ENCODE results near the gene EHF. TPM values are rescaled to one million over a fixed set of nuclear protein-coding genes. Genes with fewer than 3 reads are reported as not detected.

Gene EHF
- total RNA-seq, 1 donor from 2014 or later, result not detected

GRCh38 chr11:34646431-34646830, 25.5 kb downstream of the EHF start:
- no peak for DNase-seq (ENCODE audit: low spot score)
- H3K4me1 Mint-ChIP-seq (ENCODE audit: unreplicated experiment), result peaks cover 17% of the 10 kb centered on the region
- no peak overlapping the region for H3K4me3 Mint-ChIP-seq (ENCODE audit: unreplicated experiment)
- no peaks in the 10 kb centered on the region for H3K9me3 Mint-ChIP-seq (ENCODE audit: unreplicated experiment)
- H3K27ac Mint-ChIP-seq (ENCODE audit: unreplicated experiment), result no peak overlapping the region
- TF ChIP-seq CTCF (IDR thresholded peaks at IDR 0.05; ENCODE audit: unreplicated experiment), result no peak
- peaks cover 4% of the 10 kb centered on the region for H3K27me3 Mint-ChIP-seq (ENCODE audit: unreplicated experiment)
- H3K36me3 Mint-ChIP-seq (ENCODE audit: low read depth, unreplicated experiment), result no peaks in the 10 kb centered on the region

- Mint-ChIP-seq H3K4me1 (ENCODE audit: unreplicated experiment) (peaks cover 18% of the 10 kb centered on the region), H3K4me3 (ENCODE audit: unreplicated experiment) (no peak overlapping the region), H3K9me3 (ENCODE audit: unreplicated experiment) (no peaks in the 10 kb centered on the region), H3K27me3 (ENCODE audit: unreplicated experiment) (peaks cover 4% of the 10 kb centered on the region), H3K36me3 (ENCODE audit: low read depth, unreplicated experiment) (no peaks in the 10 kb centered on the region), H3K27ac (ENCODE audit: unreplicated experiment) (no peak overlapping the region)
- TF ChIP-seq CTCF (IDR thresholded peaks at IDR 0.05; ENCODE audit: unreplicated experiment), result no peak
- no peak for DNase-seq (ENCODE audit: low spot score)
Measured at GRCh38 chr11:34647131-34647530, 26.2 kb downstream of the EHF start.

GRCh38 chr11:34647532-34647931, 26.6 kb downstream of the EHF start:
- no peaks in the 10 kb centered on the region for H3K36me3 Mint-ChIP-seq (ENCODE audit: low read depth, unreplicated experiment)
- no peak for TF ChIP-seq CTCF (IDR thresholded peaks at IDR 0.05; ENCODE audit: unreplicated experiment)
- H3K27me3 Mint-ChIP-seq (ENCODE audit: unreplicated experiment), result peaks cover 4% of the 10 kb centered on the region
- no peak overlapping the region for H3K27ac Mint-ChIP-seq (ENCODE audit: unreplicated experiment)
- H3K9me3 Mint-ChIP-seq (ENCODE audit: unreplicated experiment), result no peaks in the 10 kb centered on the region
- peaks cover 18% of the 10 kb centered on the region for H3K4me1 Mint-ChIP-seq (ENCODE audit: unreplicated experiment)
- no peak overlapping the region for H3K4me3 Mint-ChIP-seq (ENCODE audit: unreplicated experiment)
- DNase-seq (ENCODE audit: low spot score), result no peak

- no peak overlapping the region for H3K27ac Mint-ChIP-seq (ENCODE audit: unreplicated experiment)
- H3K9me3 Mint-ChIP-seq (ENCODE audit: unreplicated experiment), result no peaks in the 10 kb centered on the region
- DNase-seq (ENCODE audit: low spot score), result no peak
- TF ChIP-seq CTCF (IDR thresholded peaks at IDR 0.05; ENCODE audit: unreplicated experiment), result no peak
- peaks cover 18% of the 10 kb centered on the region for H3K4me1 Mint-ChIP-seq (ENCODE audit: unreplicated experiment)
- no peak overlapping the region for H3K4me3 Mint-ChIP-seq (ENCODE audit: unreplicated experiment)
- no peaks in the 10 kb centered on the region for H3K36me3 Mint-ChIP-seq (ENCODE audit: low read depth, unreplicated experiment)
- H3K27me3 Mint-ChIP-seq (ENCODE audit: unreplicated experiment), result peaks cover 2% of the 10 kb centered on the region
Measured at GRCh38 chr11:34648036-34648435, 27.1 kb downstream of the EHF start.

- no peak for TF ChIP-seq CTCF (IDR thresholded peaks at IDR 0.05; ENCODE audit: unreplicated experiment)
- Mint-ChIP-seq H3K27me3 (ENCODE audit: unreplicated experiment) (peaks cover 2% of the 10 kb centered on the region), H3K4me1 (ENCODE audit: unreplicated experiment) (peaks cover 10% of the 10 kb centered on the region), H3K36me3 (ENCODE audit: low read depth, unreplicated experiment) (no peaks in the 10 kb centered on the region), H3K27ac (ENCODE audit: unreplicated experiment) (no peak overlapping the region), H3K9me3 (ENCODE audit: unreplicated experiment) (no peaks in the 10 kb centered on the region), H3K4me3 (ENCODE audit: unreplicated experiment) (no peak overlapping the region)
- no peak for DNase-seq (ENCODE audit: low spot score)
Measured at GRCh38 chr11:34649597-34649996, 28.7 kb downstream of the EHF start.

All from endothelial cell (in vitro differentiated cells).